ENCODE data around the gene SIRPB2.

- no peak for TF ChIP-seq EZH2 (IDR thresholded peaks at IDR 0.05)
- TF ChIP-seq POLR2AphosphoS5 (IDR thresholded peaks at IDR 0.05; ENCODE audit: borderline replicate concordance, low read depth, low read length) = no peak
These were observed 36.7 kb upstream of the SIRPB2 start for GRCh38 chr20:1527923-1528322.
